Measurements from ENCODE around the gene RUVBL2.

RUVBL2 gene

GRCh38 chr19:49010453-49010852 is 16.8 kb downstream of the RUVBL2 start (continued):
- TF ChIP-seq ZNF513 (tag by site-specific recombination; IDR thresholded peaks at IDR 0.05) (no peak), ZNF140 (tag by site-specific recombination; IDR thresholded peaks at IDR 0.05) (no peak), ZNF133 (tag by site-specific recombination; IDR thresholded peaks at IDR 0.05) (no peak), PRDM6 (tag by site-specific recombination; IDR thresholded peaks at IDR 0.05) (no peak), ZNF654 (tag by site-specific recombination; IDR thresholded peaks at IDR 0.05; ENCODE audit: low read depth) (no peak), ZNF514 (tag by site-specific recombination; IDR thresholded peaks at IDR 0.05) (no peak), ZNF707 (tag by site-specific recombination; IDR thresholded peaks at IDR 0.05) (no peak)

- TF ChIP-seq ZNF658 (tag by site-specific recombination; IDR thresholded peaks at IDR 0.05) (no peak), CTCF (tag by site-specific recombination; IDR thresholded peaks at IDR 0.05) (no peak), ZNF555 (tag by site-specific recombination; conservative IDR thresholded peaks at IDR 0.05) (no peak), MZF1 (tag by site-specific recombination; IDR thresholded peaks at IDR 0.05; ENCODE audit: borderline replicate concordance) (no peak), ZNF596 (tag by site-specific recombination; IDR thresholded peaks at IDR 0.05) (no peak), INSM2 (tag by site-specific recombination; IDR thresholded peaks at IDR 0.05) (no peak), ZNF585B (tag by site-specific recombination; IDR thresholded peaks at IDR 0.05) (no peak), ZNF561 (tag by site-specific recombination; IDR thresholded peaks at IDR 0.05; ENCODE audit: borderline replicate concordance) (no peak), GLI2 (tag by site-specific recombination; IDR thresholded peaks at IDR 0.05; ENCODE audit: borderline replicate concordance, low read depth) (no peak), ZNF660 (tag by site-specific recombination; IDR thresholded peaks at IDR 0.05) (no peak), ZNF169 (tag by site-specific recombination; IDR thresholded peaks at IDR 0.05) (no peak), ZNF114 (tag by site-specific recombination; IDR thresholded peaks at IDR 0.05) (no peak), ZNF280D (tag by site-specific recombination; IDR thresholded peaks at IDR 0.05) (no peak), ZNF302 (tag by site-specific recombination; IDR thresholded peaks at IDR 0.05; ENCODE audit: low read depth) (no peak), ZNF48 (tag by site-specific recombination; IDR thresholded peaks at IDR 0.05) (no peak)
- ChIA-PET CTCF (interaction anchor here (0.7 to 9.4 kb wide), 3 partner anchors 12 to 66 kb away, joined by 3 to 133 read pairs (median 6); partner anchors contain the start of genes GYS1 and RUVBL2), POLR2A (no interaction called here)
- Histone ChIP-seq H3K4me3 (ENCODE audit: low read depth, low read length) (no peak overlapping the region), H3K36me3 (ENCODE audit: control insufficient read depth in 2 of 2, insufficient read depth in 1 of 2, low read length in 2 of 2) (peaks cover 30 to 80% of the 10 kb centered on the region in 2 experiments; a peak in 2 of 3 replicates), H3K27ac (ENCODE audit: extremely low read depth, low read depth, low read length) (no peak overlapping the region), H3K4me1 (ENCODE audit: control insufficient read depth, insufficient read depth, low read length) (no peaks in the 10 kb centered on the region), H3K9me3 (ENCODE audit: control insufficient read depth, insufficient read depth, low read depth, low read length) (no peaks in the 10 kb centered on the region)
Measured at GRCh38 chr19:49011194-49011593, 17.5 kb downstream of the RUVBL2 start.
